WI38 (cell line): Measurements from ENCODE around the gene MINAR1.

Experiments used
- H3K4me3 ChIP-seq: 2 replicates; pipeline ENCODE4 v1.5.1; 2011; ENCODE audit warnings: low read depth, mild to moderate bottlenecking, control low read depth, low read length
- CTCF ChIP-seq: IDR thresholded peaks from 2 replicates; pipeline ENCODE4 v1.5.1; 2012; ENCODE audit warnings: low read depth, mild to moderate bottlenecking, control low read depth, low read length

Gene MINAR1

GRCh38 chr15:79401301-79401700 is 30.8 kb upstream of the MINAR1 start:
- H3K4me3 ChIP-seq, result no peak overlapping the region
- TF ChIP-seq CTCF, result no peak

- no peak overlapping the region for H3K4me3 ChIP-seq
- no peak for TF ChIP-seq CTCF
Observed at GRCh38 chr15:79402136-79402535, 30.0 kb upstream of the MINAR1 start.

- no peak for TF ChIP-seq CTCF
- H3K4me3 ChIP-seq, result no peak overlapping the region
Observed at GRCh38 chr15:79403501-79403900, 28.6 kb upstream of the MINAR1 start.

- TF ChIP-seq CTCF, result no peak
- no peak overlapping the region for H3K4me3 ChIP-seq
Observed at GRCh38 chr15:79406210-79406609, 25.9 kb upstream of the MINAR1 start.

GRCh38 chr15:79408041-79408440 is 24.1 kb upstream of the MINAR1 start:
- H3K4me3 ChIP-seq, result no peak overlapping the region
- TF ChIP-seq CTCF, result no peak

GRCh38 chr15:79410237-79410636 is 21.9 kb upstream of the MINAR1 start:
- H3K4me3 ChIP-seq, result no peak overlapping the region

GRCh38 chr15:79412010-79412409 is 20.1 kb upstream of the MINAR1 start:
- no peak overlapping the region for H3K4me3 ChIP-seq
- no peak for TF ChIP-seq CTCF

More at GRCh38 chr15:79410237-79410636, 21.9 kb upstream of the MINAR1 start:
- no peak for TF ChIP-seq CTCF
